Ishikawa (cell line): ENCODE results near the gene EPHA6.
A peak's percentile ranks its signal among the peaks of the same experiment; 100 is the strongest.

Experiments used
- CEBPB ChIP-seq: IDR thresholded peaks from 2 replicates; pipeline ENCODE4 v1.6.1; 2012
- CREB1 ChIP-seq: IDR thresholded peaks from 2 replicates; pipeline ENCODE4 v1.6.1; 2012; ENCODE audit warnings: low read depth
- EGR1 ChIP-seq: IDR thresholded peaks from 2 replicates; pipeline ENCODE4 v1.6.1; 2012
- EP300 ChIP-seq: IDR thresholded peaks from 2 replicates; pipeline ENCODE4 v1.6.1; 2012; ENCODE audit warnings: borderline replicate concordance
- FOXM1 ChIP-seq: IDR thresholded peaks from 2 replicates; pipeline ENCODE4 v1.6.1; 2012; ENCODE audit warnings: low read depth, borderline replicate concordance
- MAX ChIP-seq: IDR thresholded peaks from 2 replicates; pipeline ENCODE4 v1.6.1; 2012
- NFIC ChIP-seq: IDR thresholded peaks from 2 replicates; pipeline ENCODE4 v1.6.1; 2012
- RAD21 ChIP-seq: IDR thresholded peaks from 2 replicates; pipeline ENCODE4 v1.6.1; 2012; ENCODE audit warnings: low read depth
- REST ChIP-seq: IDR thresholded peaks from 2 replicates; pipeline ENCODE4 v1.6.1; 2012; ENCODE audit warnings: low read depth, mild to moderate bottlenecking
- TAF1 ChIP-seq: IDR thresholded peaks from 2 replicates; pipeline ENCODE4 v1.6.1; 2012; ENCODE audit warnings: low read depth, mild to moderate bottlenecking
- TCF12 ChIP-seq: IDR thresholded peaks from 2 replicates; pipeline ENCODE4 v1.6.1; 2012; ENCODE audit warnings: low read depth
- TEAD4 ChIP-seq: IDR thresholded peaks from 2 replicates; pipeline ENCODE4 v1.6.1; 2012
- USF1 ChIP-seq: IDR thresholded peaks from 2 replicates; pipeline ENCODE4 v1.6.1; 2012
- YY1 ChIP-seq: IDR thresholded peaks from 2 replicates; pipeline ENCODE4 v1.6.1; 2012; ENCODE audit warnings: low read depth
- ZBTB7A ChIP-seq: IDR thresholded peaks from 2 replicates; pipeline ENCODE4 v1.6.1; 2012; ENCODE audit warnings: low read depth

The EPHA6 gene

GRCh38 chr3:97230486-97230885, 416.1 kb downstream of the EPHA6 start:
- TF ChIP-seq YY1 (no peak), RAD21 (no peak), USF1 (no peak), TEAD4 (no peak), CREB1 (no peak), REST (no peak), EGR1 (no peak), ZBTB7A (no peak)

GRCh38 chr3:97232393-97233034, 418.1 kb downstream of the EPHA6 start:
- TF ChIP-seq EGR1 (no peak), MAX (peak; percentile 15; the same call in 1 of the 2 replicates), USF1 (no peak), CEBPB (no peak), NFIC (peak; percentile 92), EP300 (peak; percentile 38; the same call in 1 of the 2 replicates), TAF1 (no peak), YY1 (no peak), FOXM1 (peak; percentile 14; the same call in 1 of the 2 replicates), TCF12 (0 out of 2 replicates have a peak, but pooled peaks have one; percentile 22), RAD21 (no peak), ZBTB7A (no peak), CREB1 (no peak), REST (no peak), TEAD4 (peak; percentile 1; the same call in 1 of the 2 replicates)

GRCh38 chr3:97235179-97235578, 420.8 kb downstream of the EPHA6 start:
- TF ChIP-seq REST = no peak
- no peak for TF ChIP-seq CREB1
- TF ChIP-seq USF1 = no peak
- no peak for TF ChIP-seq RAD21
- TF ChIP-seq TAF1 = no peak
- no peak for TF ChIP-seq EGR1
- TF ChIP-seq ZBTB7A = no peak
- no peak for TF ChIP-seq TEAD4
- TF ChIP-seq EP300 = no peak
- no peak for TF ChIP-seq FOXM1
- no peak for TF ChIP-seq MAX
- no peak for TF ChIP-seq CEBPB
- TF ChIP-seq NFIC = no peak

GRCh38 chr3:97235611-97236315, 421.4 kb downstream of the EPHA6 start:
- no peak for TF ChIP-seq ZBTB7A
- no peak for TF ChIP-seq EP300
- TF ChIP-seq CREB1 = no peak
- TF ChIP-seq TAF1 = no peak
- TF ChIP-seq FOXM1 = no peak
- TF ChIP-seq REST = no peak
- TF ChIP-seq TEAD4 = peak; percentile 28; the same call in 1 of the 2 replicates
- no peak for TF ChIP-seq TCF12
